Activated naive CD8-positive, alpha-beta T cell (primary cell): Measurements from ENCODE around the gene LDB3.

Source experiments
- H3K27ac Mint-ChIP-seq: one replicate; pipeline ENCODE4 v1.8.0; 2021; ENCODE audit warnings: mixed read lengths
- H3K27me3 Mint-ChIP-seq: one replicate; pipeline ENCODE4 v1.8.0; 2021; ENCODE audit warnings: mixed read lengths
- H3K36me3 Mint-ChIP-seq: one replicate; pipeline ENCODE4 v1.8.0; 2021; ENCODE audit warnings: mixed read lengths
- H3K4me1 Mint-ChIP-seq: one replicate; pipeline ENCODE4 v1.8.0; 2021; ENCODE audit warnings: low read depth, mixed read lengths
- H3K4me3 Mint-ChIP-seq: one replicate; pipeline ENCODE4 v1.8.0; 2021; ENCODE audit warnings: mild to moderate bottlenecking, mixed read lengths
- H3K9me3 Mint-ChIP-seq: one replicate; pipeline ENCODE4 v1.8.0; 2021; ENCODE audit warnings: low read depth, mixed read lengths

Gene LDB3

GRCh38 chr10:86684331-86685097, 16.2 kb downstream of the LDB3 start:
- H3K27ac Mint-ChIP-seq: no peak overlapping the region
- peaks cover 2% of the 10 kb centered on the region for H3K4me1 Mint-ChIP-seq
- no peaks in the 10 kb centered on the region for H3K36me3 Mint-ChIP-seq
- no peak overlapping the region for H3K4me3 Mint-ChIP-seq
- no peaks in the 10 kb centered on the region for H3K9me3 Mint-ChIP-seq
- no peaks in the 10 kb centered on the region for H3K27me3 Mint-ChIP-seq

- Mint-ChIP-seq H3K36me3 (no peaks in the 10 kb centered on the region), H3K27me3 (no peaks in the 10 kb centered on the region), H3K4me3 (no peak overlapping the region), H3K27ac (no peak overlapping the region), H3K9me3 (no peaks in the 10 kb centered on the region), H3K4me1 (peaks cover 2% of the 10 kb centered on the region)
Observed at GRCh38 chr10:86685416-86685815, 17.1 kb downstream of the LDB3 start.

GRCh38 chr10:86685893-86686632, 17.8 kb downstream of the LDB3 start:
- Mint-ChIP-seq H3K9me3 (no peaks in the 10 kb centered on the region), H3K36me3 (no peaks in the 10 kb centered on the region), H3K4me1 (peaks cover 2% of the 10 kb centered on the region), H3K4me3 (no peak overlapping the region), H3K27me3 (no peaks in the 10 kb centered on the region), H3K27ac (no peak overlapping the region)

GRCh38 chr10:86686972-86687371, 18.7 kb downstream of the LDB3 start:
- no peak overlapping the region for H3K27ac Mint-ChIP-seq

GRCh38 chr10:86687750-86688149, 19.4 kb downstream of the LDB3 start:
- Mint-ChIP-seq H3K27ac (no peak overlapping the region), H3K4me1 (peaks cover 2% of the 10 kb centered on the region), H3K36me3 (no peaks in the 10 kb centered on the region), H3K27me3 (no peaks in the 10 kb centered on the region), H3K9me3 (no peaks in the 10 kb centered on the region), H3K4me3 (no peak overlapping the region)

More at GRCh38 chr10:86686972-86687371, 18.7 kb downstream of the LDB3 start:
- no peaks in the 10 kb centered on the region for H3K36me3 Mint-ChIP-seq
- no peaks in the 10 kb centered on the region for H3K27me3 Mint-ChIP-seq
- H3K9me3 Mint-ChIP-seq: no peaks in the 10 kb centered on the region
- H3K4me1 Mint-ChIP-seq: peaks cover 2% of the 10 kb centered on the region
- no peak overlapping the region for H3K4me3 Mint-ChIP-seq

- Mint-ChIP-seq H3K36me3 (no peaks in the 10 kb centered on the region), H3K4me1 (peaks cover 2% of the 10 kb centered on the region), H3K9me3 (no peaks in the 10 kb centered on the region), H3K27ac (no peak overlapping the region), H3K27me3 (no peaks in the 10 kb centered on the region), H3K4me3 (no peak overlapping the region)
Observed at GRCh38 chr10:86688398-86688921, 20.1 kb downstream of the LDB3 start.

GRCh38 chr10:86689146-86689545, 20.8 kb downstream of the LDB3 start:
- H3K36me3 Mint-ChIP-seq: no peaks in the 10 kb centered on the region
- H3K27me3 Mint-ChIP-seq: no peaks in the 10 kb centered on the region
- H3K27ac Mint-ChIP-seq: no peak overlapping the region
- H3K9me3 Mint-ChIP-seq: no peaks in the 10 kb centered on the region
- H3K4me1 Mint-ChIP-seq: peaks cover 2% of the 10 kb centered on the region
- H3K4me3 Mint-ChIP-seq: no peak overlapping the region

GRCh38 chr10:86690231-86690630, 21.9 kb downstream of the LDB3 start:
- Mint-ChIP-seq H3K9me3 (no peaks in the 10 kb centered on the region), H3K4me1 (peaks cover 2% of the 10 kb centered on the region), H3K27ac (no peak overlapping the region), H3K4me3 (no peak overlapping the region), H3K36me3 (no peaks in the 10 kb centered on the region), H3K27me3 (no peaks in the 10 kb centered on the region)

- Mint-ChIP-seq H3K4me3 (no peak overlapping the region), H3K9me3 (no peaks in the 10 kb centered on the region), H3K27ac (no peak overlapping the region), H3K36me3 (no peaks in the 10 kb centered on the region), H3K27me3 (no peaks in the 10 kb centered on the region), H3K4me1 (peaks cover 2% of the 10 kb centered on the region)
Observed at GRCh38 chr10:86690657-86691084, 22.4 kb downstream of the LDB3 start.

- Mint-ChIP-seq H3K4me1 (peaks cover 2% of the 10 kb centered on the region), H3K9me3 (no peaks in the 10 kb centered on the region), H3K36me3 (no peaks in the 10 kb centered on the region), H3K27ac (no peak overlapping the region), H3K4me3 (no peak overlapping the region), H3K27me3 (no peaks in the 10 kb centered on the region)
Observed at GRCh38 chr10:86691333-86692022, 23.2 kb downstream of the LDB3 start.

GRCh38 chr10:86692023-86692514, 23.8 kb downstream of the LDB3 start:
- H3K4me1 Mint-ChIP-seq: peaks cover 2% of the 10 kb centered on the region

GRCh38 chr10:86692664-86693063, 24.4 kb downstream of the LDB3 start:
- no peaks in the 10 kb centered on the region for H3K9me3 Mint-ChIP-seq
- peaks cover 2% of the 10 kb centered on the region for H3K4me1 Mint-ChIP-seq
- H3K4me3 Mint-ChIP-seq: no peak overlapping the region
- H3K27ac Mint-ChIP-seq: no peak overlapping the region
- H3K36me3 Mint-ChIP-seq: no peaks in the 10 kb centered on the region
- no peaks in the 10 kb centered on the region for H3K27me3 Mint-ChIP-seq

More at GRCh38 chr10:86692023-86692514, 23.8 kb downstream of the LDB3 start:
- Mint-ChIP-seq H3K27me3 (no peaks in the 10 kb centered on the region), H3K27ac (no peak overlapping the region), H3K4me3 (no peak overlapping the region), H3K9me3 (no peaks in the 10 kb centered on the region), H3K36me3 (no peaks in the 10 kb centered on the region)

GRCh38 chr10:86693275-86693674, 25.0 kb downstream of the LDB3 start:
- no peaks in the 10 kb centered on the region for H3K9me3 Mint-ChIP-seq
- H3K36me3 Mint-ChIP-seq: no peaks in the 10 kb centered on the region
- no peaks in the 10 kb centered on the region for H3K27me3 Mint-ChIP-seq
- no peak overlapping the region for H3K27ac Mint-ChIP-seq
- H3K4me3 Mint-ChIP-seq: no peak overlapping the region
- peaks cover 2% of the 10 kb centered on the region for H3K4me1 Mint-ChIP-seq

- H3K27me3 Mint-ChIP-seq: no peaks in the 10 kb centered on the region
- H3K9me3 Mint-ChIP-seq: no peaks in the 10 kb centered on the region
- H3K36me3 Mint-ChIP-seq: no peaks in the 10 kb centered on the region
- no peak overlapping the region for H3K4me3 Mint-ChIP-seq
- H3K27ac Mint-ChIP-seq: no peak overlapping the region
- H3K4me1 Mint-ChIP-seq: no peaks in the 10 kb centered on the region
Observed at GRCh38 chr10:86693721-86694369, 25.5 kb downstream of the LDB3 start.
